ENCODE results near the gene GGTLC2.

- TF ChIP-seq EZH2 (IDR thresholded peaks at IDR 0.05; ENCODE audit: borderline replicate concordance, low read length) (no peak), CTCF (conservative IDR thresholded peaks at IDR 0.05 in 1 of 2, IDR thresholded peaks at IDR 0.05 in 1 of 2; ENCODE audit: extremely low read depth in 1 of 2, insufficient read depth in 1 of 2, low read depth in 1 of 2, low read length in 2 of 2) (no peak)
These were observed 49.1 kb downstream of the GGTLC2 start for GRCh38 chr22:22693531-22693884.

Measured in mammary epithelial cell (primary cell).